ENCODE results near the gene SETD5. TPM values are rescaled to one million over a fixed set of nuclear protein-coding genes. Genes with fewer than 3 reads are reported as not detected.

The SETD5 gene
- total and polyA plus RNA-seq, 2 donors (not counting 1 experiment from before 2014, with no cell fraction given) = 64.2 to 201 TPM

DNA sequence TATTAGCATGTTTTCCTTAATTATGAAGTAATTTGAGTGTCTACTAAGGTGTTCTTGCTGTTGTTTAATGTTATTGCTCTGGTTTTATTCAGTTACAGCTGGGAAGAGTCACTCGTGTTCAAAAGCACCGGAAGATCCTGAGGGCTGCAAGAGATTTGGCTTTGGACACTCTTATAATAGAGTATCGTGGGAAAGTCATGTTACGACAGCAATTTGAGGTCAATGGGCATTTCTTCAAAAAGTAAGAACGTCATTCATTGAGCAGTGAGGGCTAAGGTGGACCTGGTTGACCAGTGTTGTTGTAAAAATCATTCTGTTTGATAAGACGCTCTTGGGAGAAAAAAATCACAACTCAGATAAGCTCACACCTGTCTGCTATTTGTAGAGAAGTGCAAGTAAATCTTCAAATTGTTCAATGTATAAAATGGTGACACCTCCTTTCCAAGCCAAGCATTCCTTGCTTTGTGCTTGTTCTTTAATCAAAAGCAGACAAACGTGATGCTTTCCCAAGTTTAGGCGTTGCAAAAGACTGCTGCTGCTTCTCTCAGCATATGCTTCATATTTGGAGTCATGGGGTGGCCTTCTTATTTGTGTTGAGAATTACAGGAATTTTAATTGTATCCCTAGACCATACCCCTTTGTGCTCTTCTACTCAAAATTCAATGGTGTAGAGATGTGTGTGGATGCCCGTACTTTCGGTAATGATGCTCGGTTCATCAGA is 44.2 kb downstream of the SETD5 start:
- Histone ChIP-seq H4K20me1 (ENCODE audit: control insufficient read depth, insufficient read depth, low read length, poor library complexity, severe bottlenecking) (no peaks in the 10 kb centered on the region), H3K36me3 (replicated peaks in 1 of 2; ENCODE audit: control extremely low read depth in 1 of 2, control insufficient read depth in 1 of 2, extremely low read depth in 1 of 2, insufficient read depth in 2 of 2, low read length in 1 of 2) (peaks cover 31 to 96% of the 10 kb centered on the region in 2 experiments), H3K4me2 (replicated peaks; ENCODE audit: low read depth, low read length, poor library complexity, severe bottlenecking) (no peak overlapping the region), H2AFZ (ENCODE audit: insufficient read depth, low read depth, low read length, poor library complexity, severe bottlenecking) (no peak overlapping the region), H3K9ac (ENCODE audit: low read length) (no peak overlapping the region), H3K27ac (ENCODE audit: low read length in 2 of 2) (no peak overlapping the region), H3K27me3 (replicated peaks in 1 of 4; ENCODE audit: control extremely low read depth in 1 of 4, control insufficient read depth in 3 of 4, insufficient read depth in 4 of 4, low read length in 3 of 4) (no peaks in the 10 kb centered on the region), H3K4me3 (ENCODE audit: control extremely low read depth in 1 of 5, extremely low read depth in 1 of 5, insufficient read depth in 1 of 5, low read depth in 2 of 5, low read length in 4 of 5) (no peak overlapping the region), H3K9me3 (ENCODE audit: control extremely low read depth in 1 of 3, control insufficient read depth in 2 of 3, insufficient read depth in 1 of 3, low read length in 2 of 3) (no peaks in the 10 kb centered on the region), H3K4me1 (ENCODE audit: control insufficient read depth in 2 of 2, insufficient read depth in 2 of 2, low read length in 2 of 2) (no peaks in the 10 kb centered on the region), H3K79me2 (ENCODE audit: control insufficient read depth, insufficient read depth, low read length) (peaks cover 3% of the 10 kb centered on the region)
- H3K27me3 Mint-ChIP-seq = no peaks in the 10 kb centered on the region
- no peak overlapping the region for H3K27ac Mint-ChIP-seq
- TF ChIP-seq, protein P1, sequence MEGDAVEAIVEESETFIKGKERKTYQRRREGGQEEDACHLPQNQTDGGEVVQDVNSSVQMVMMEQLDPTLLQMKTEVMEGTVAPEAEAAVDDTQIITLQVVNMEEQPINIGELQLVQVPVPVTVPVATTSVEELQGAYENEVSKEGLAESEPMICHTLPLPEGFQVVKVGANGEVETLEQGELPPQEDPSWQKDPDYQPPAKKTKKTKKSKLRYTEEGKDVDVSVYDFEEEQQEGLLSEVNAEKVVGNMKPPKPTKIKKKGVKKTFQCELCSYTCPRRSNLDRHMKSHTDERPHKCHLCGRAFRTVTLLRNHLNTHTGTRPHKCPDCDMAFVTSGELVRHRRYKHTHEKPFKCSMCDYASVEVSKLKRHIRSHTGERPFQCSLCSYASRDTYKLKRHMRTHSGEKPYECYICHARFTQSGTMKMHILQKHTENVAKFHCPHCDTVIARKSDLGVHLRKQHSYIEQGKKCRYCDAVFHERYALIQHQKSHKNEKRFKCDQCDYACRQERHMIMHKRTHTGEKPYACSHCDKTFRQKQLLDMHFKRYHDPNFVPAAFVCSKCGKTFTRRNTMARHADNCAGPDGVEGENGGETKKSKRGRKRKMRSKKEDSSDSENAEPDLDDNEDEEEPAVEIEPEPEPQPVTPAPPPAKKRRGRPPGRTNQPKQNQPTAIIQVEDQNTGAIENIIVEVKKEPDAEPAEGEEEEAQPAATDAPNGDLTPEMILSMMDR (IDR thresholded peaks at IDR 0.05) = no peak
- TF ChIP-seq EZH2 (IDR thresholded peaks at IDR 0.05; ENCODE audit: borderline replicate concordance, insufficient read depth, low read depth, low read length, poor library complexity, severe bottlenecking) = no peak
- H3K4me1 Mint-ChIP-seq = no peaks in the 10 kb centered on the region
- H3K9me3 Mint-ChIP-seq (ENCODE audit: insufficient read depth) = no peaks in the 10 kb centered on the region
- CTCF ChIA-PET = interaction anchor here (1.5 kb wide), 1 partner anchor 88 kb away, joined by 4 read pairs; no protein-coding TSS in a partner anchor
- H3K4me3 Mint-ChIP-seq = no peak overlapping the region
- WGBS (ENCODE audit: insufficient coverage) = 98% methylated on average over 5 of the region's 11 CpGs
- DNase-seq (no peak), ATAC-seq (ENCODE audit: low read depth) (no peak)
- intact Hi-C loops (cut with micrococcal nuclease) = no loop called here
- POLR2A ChIA-PET = no interaction called here

DNA sequence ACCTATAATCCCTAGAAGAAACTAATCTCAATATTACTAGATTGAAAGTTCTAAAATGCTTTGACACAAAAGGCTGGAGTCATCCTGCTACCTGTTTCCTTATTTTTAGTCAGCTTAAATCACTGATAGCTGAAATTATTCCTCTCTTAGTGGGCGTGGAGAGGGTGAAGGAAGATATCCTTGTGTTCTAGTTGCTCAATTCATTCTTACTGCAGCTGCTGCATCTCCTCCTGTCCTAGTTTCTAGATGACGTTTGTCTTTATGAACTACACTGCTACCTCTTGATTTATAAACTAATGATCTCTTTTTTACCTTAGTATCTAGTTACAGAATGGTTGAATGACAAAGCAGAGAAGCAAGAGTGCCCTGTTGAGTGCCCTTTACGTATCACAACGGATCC is 50.7 kb downstream of the SETD5 start:
- Histone ChIP-seq H3K4me1 (ENCODE audit: control insufficient read depth in 2 of 2, insufficient read depth in 2 of 2, low read length in 2 of 2) (peaks cover 0 to 4% of the 10 kb centered on the region in 2 donors), H3K4me2 (replicated peaks; ENCODE audit: low read depth, low read length, poor library complexity, severe bottlenecking) (no peak overlapping the region), H3K9ac (ENCODE audit: low read length) (no peak overlapping the region), H4K20me1 (ENCODE audit: control insufficient read depth, insufficient read depth, low read length, poor library complexity, severe bottlenecking) (peaks cover 8% of the 10 kb centered on the region), H3K36me3 (replicated peaks in 1 of 2; ENCODE audit: control extremely low read depth in 1 of 2, control insufficient read depth in 1 of 2, extremely low read depth in 1 of 2, insufficient read depth in 2 of 2, low read length in 1 of 2) (peaks cover 34 to 87% of the 10 kb centered on the region in 2 experiments), H2AFZ (ENCODE audit: insufficient read depth, low read depth, low read length, poor library complexity, severe bottlenecking) (no peak overlapping the region), H3K27me3 (replicated peaks in 1 of 4; ENCODE audit: control extremely low read depth in 1 of 4, control insufficient read depth in 3 of 4, insufficient read depth in 4 of 4, low read length in 3 of 4) (no peaks in the 10 kb centered on the region), H3K27ac (ENCODE audit: low read length in 2 of 2) (no peak overlapping the region), H3K4me3 (ENCODE audit: control extremely low read depth in 1 of 5, extremely low read depth in 1 of 5, insufficient read depth in 1 of 5, low read depth in 2 of 5, low read length in 4 of 5) (no peak overlapping the region), H3K79me2 (ENCODE audit: control insufficient read depth, insufficient read depth, low read length) (no peaks in the 10 kb centered on the region), H3K9me3 (ENCODE audit: control extremely low read depth in 1 of 3, control insufficient read depth in 2 of 3, insufficient read depth in 1 of 3, low read length in 2 of 3) (no peaks in the 10 kb centered on the region)
- TF ChIP-seq, protein P1 (IDR thresholded peaks at IDR 0.05) = no peak
- ChIA-PET CTCF (no interaction called here), POLR2A (no interaction called here)
- Mint-ChIP-seq H3K4me1 (peaks cover 6% of the 10 kb centered on the region), H3K4me3 (no peak overlapping the region), H3K9me3 (ENCODE audit: insufficient read depth) (no peaks in the 10 kb centered on the region), H3K27ac (no peak overlapping the region), H3K27me3 (no peaks in the 10 kb centered on the region)
- WGBS (ENCODE audit: insufficient coverage) = 80% methylated on average over 1 of the region's 4 CpGs
- ATAC-seq (ENCODE audit: low read depth) (no peak), DNase-seq (no peak)
- intact Hi-C loops (cut with micrococcal nuclease) = no loop called here

All from B cell (primary cell).